ENCODE measurements around the gene PCDHA8. TPM values are rescaled to one million over a fixed set of nuclear protein-coding genes. Genes with fewer than 3 reads are reported as not detected.

The PCDHA8 gene
- total RNA-seq, 1 experiment from 2014 or later, result not detected

- Histone ChIP-seq H3K4me2 (ENCODE audit: low read length) (no peak overlapping the region), H2AFZ (ENCODE audit: low read depth, low read length, poor library complexity, severe bottlenecking) (no peak overlapping the region), H4K20me1 (ENCODE audit: insufficient read depth) (no peaks in the 10 kb centered on the region), H3K4me3 (replicated peaks in 1 of 2; ENCODE audit: low read depth in 1 of 2, low read length in 2 of 2) (no peak overlapping the region), H3K4me1 (ENCODE audit: control insufficient read depth in 1 of 2, insufficient read depth in 2 of 2, low read length in 2 of 2) (no peaks in the 10 kb centered on the region), H3K9ac (ENCODE audit: low read length) (no peak overlapping the region), H3K36me3 (ENCODE audit: control insufficient read depth in 1 of 2, insufficient read depth in 2 of 2, low read length in 2 of 2) (no peaks in the 10 kb centered on the region), H3K9me2 (ENCODE audit: insufficient read depth) (no peaks in the 10 kb centered on the region), H3K9me3 (ENCODE audit: control insufficient read depth in 1 of 2, insufficient read depth in 1 of 2, low read depth in 1 of 2, low read length in 2 of 2) (no peaks in the 10 kb centered on the region; a peak in 1 of 4 replicates), H3K27ac (ENCODE audit: low read depth, low read length) (no peak overlapping the region), H3K27me3 (ENCODE audit: insufficient read depth, low read length) (no peaks in the 10 kb centered on the region), H3K79me2 (ENCODE audit: insufficient read depth, low read length) (no peaks in the 10 kb centered on the region)
- TF ChIP-seq ATF3 (IDR thresholded peaks at IDR 0.05) (no peak), EZH2 (IDR thresholded peaks at IDR 0.05) (no peak), SIN3A (IDR thresholded peaks at IDR 0.05; ENCODE audit: low read depth) (no peak), JUND (IDR thresholded peaks at IDR 0.05) (no peak), YY1 (IDR thresholded peaks at IDR 0.05; ENCODE audit: extremely low read depth, insufficient replicate concordance, low read depth, low read length) (no peak), SP1 (IDR thresholded peaks at IDR 0.05; ENCODE audit: low read depth) (no peak), POLR2A (IDR thresholded peaks at IDR 0.05; ENCODE audit: borderline replicate concordance, extremely low read depth, insufficient read depth, insufficient read length) (no peak), MAX (IDR thresholded peaks at IDR 0.05) (no peak), REST (IDR thresholded peaks at IDR 0.05; ENCODE audit: low read depth) (no peak), ZNF274 (IDR thresholded peaks at IDR 0.05; ENCODE audit: low read depth, low read length) (no peak), CBX3 (IDR thresholded peaks at IDR 0.05; ENCODE audit: low read depth) (no peak), ZFX (IDR thresholded peaks at IDR 0.05) (no peak), CEBPB (IDR thresholded peaks at IDR 0.05; ENCODE audit: low read depth) (no peak), POLR2AphosphoS5 (IDR thresholded peaks at IDR 0.05; ENCODE audit: low read depth, low read length) (no peak)
- RAD21 ChIA-PET (ENCODE audit: low non-redundant PET in 1 of 2, low total read pairs in 2 of 2, uncharacterized antibody in 2 of 2, unreplicated experiment in 2 of 2), result no interaction called here
- DNase-seq (ENCODE audit: low read depth, low spot score), result no peak
- no TSS peak for BruUV-seq (replicated peaks)
- POLR2A ChIA-PET, result no interaction called here
- no peak for ATAC-seq
- intact Hi-C loops (cut with micrococcal nuclease), result no loop called here
- CTCF ChIA-PET, result no interaction called here
Measured at GRCh38 chr5:140862441-140863295, 21.7 kb downstream of the PCDHA8 start.

All from HCT116 (cell line).